ENCODE results near the gene SEC22A.

The SEC22A gene

GRCh38 chr3:123290107-123290930 lies 88.6 kb downstream of the SEC22A start:
- no peak for DNase-seq

GRCh38 chr3:123290962-123291361 lies 89.2 kb downstream of the SEC22A start:
- DNase-seq: no peak

- DNase-seq: no peak
These were observed 89.7 kb downstream of the SEC22A start for GRCh38 chr3:123291404-123291803.

- no peak for DNase-seq
These were observed 90.9 kb downstream of the SEC22A start for GRCh38 chr3:123292321-123293310.

GRCh38 chr3:123294296-123294938 lies 92.7 kb downstream of the SEC22A start:
- no peak for DNase-seq

- no peak for DNase-seq
These were observed 93.6 kb downstream of the SEC22A start for GRCh38 chr3:123295171-123295900.

- no peak for DNase-seq
These were observed 94.1 kb downstream of the SEC22A start for GRCh38 chr3:123295901-123296250.

GRCh38 chr3:123296261-123296660 lies 94.5 kb downstream of the SEC22A start:
- no peak for DNase-seq

GRCh38 chr3:123296836-123297626 lies 95.3 kb downstream of the SEC22A start:
- no peak for DNase-seq

- no peak for DNase-seq
These were observed 95.8 kb downstream of the SEC22A start for GRCh38 chr3:123297627-123297899.

GRCh38 chr3:123298903-123299302 lies 97.2 kb downstream of the SEC22A start:
- DNase-seq: no peak

- no peak for DNase-seq
These were observed 97.8 kb downstream of the SEC22A start for GRCh38 chr3:123299581-123299980.

GRCh38 chr3:123300056-123300455 lies 98.3 kb downstream of the SEC22A start:
- no peak for DNase-seq

- DNase-seq: no peak
These were observed 98.8 kb downstream of the SEC22A start for GRCh38 chr3:123300583-123300982.

GRCh38 chr3:123301331-123302184 lies 99.8 kb downstream of the SEC22A start:
- DNase-seq: no peak

GRCh38 chr3:123302961-123303360 lies 101.2 kb downstream of the SEC22A start:
- no peak for DNase-seq

- no peak for DNase-seq
These were observed 102.3 kb downstream of the SEC22A start for GRCh38 chr3:123303976-123304560.

GRCh38 chr3:123305192-123305591 lies 103.4 kb downstream of the SEC22A start:
- no peak for DNase-seq

- no peak for DNase-seq
These were observed 105.3 kb downstream of the SEC22A start for GRCh38 chr3:123307064-123307463.

GRCh38 chr3:123310186-123310585 lies 108.4 kb downstream of the SEC22A start:
- DNase-seq: no peak

GRCh38 chr3:123310741-123311140 lies 109.0 kb downstream of the SEC22A start:
- DNase-seq: no peak

All from amniotic stem cell (primary cell).